Spleen (tissue), 11 donors: Measurements from ENCODE around the gene NT5DC2. TPM values are rescaled to one million over a fixed set of nuclear protein-coding genes. Genes with fewer than 3 reads are reported as not detected.

Source experiments
- DNase-seq: peaks from one replicate; pipeline ENCODE4 v3.0.0-alpha.2; 2020
- H3K27ac ChIP-seq, 8 donors: fragments of 200-600 bp; sonication (generic) in 7 of 8; 1 replicate in 4 of 8; 2 replicates in 4 of 8; pipeline versions ENCODE4 v1.5.0 to v1.8.0; 2016 to 2021; ENCODE audit warnings: inconsistent platforms in 4 of 8, mild to moderate bottlenecking in 4 of 8, moderate library complexity in 1 of 8
- H3K27me3 ChIP-seq, 7 donors: fragments of 200-600 bp; sonication (generic) in 6 of 7; replicated peaks in 1 of 7; 1 replicate in 4 of 7; 2 replicates in 3 of 7; pipeline versions ENCODE4 v1.5.0 to v1.8.0; 2016 to 2021; ENCODE audit warnings: inconsistent platforms in 3 of 7, mild to moderate bottlenecking in 1 of 7
- H3K36me3 ChIP-seq, 6 donors: fragments of 200-600 bp; sonication (generic) in 5 of 6; 1 replicate in 4 of 6; 2 replicates in 2 of 6; pipeline versions ENCODE4 v1.5.0 to v1.8.0; 2016 to 2021; ENCODE audit warnings: inconsistent platforms in 2 of 6
- H3K4me1 ChIP-seq, 6 donors: fragments of 200-600 bp; sonication (generic) in 5 of 6; 1 replicate in 3 of 6; 2 replicates in 3 of 6; pipeline versions ENCODE4 v1.5.0 to v1.8.0; 2016 to 2021; ENCODE audit warnings: inconsistent platforms in 3 of 6
- H3K4me3 ChIP-seq, 8 donors: fragments of 200-600 bp; sonication (generic) in 7 of 8; 1 replicate in 4 of 8; 2 replicates in 4 of 8; pipeline versions ENCODE4 v1.5.0 to v1.8.0; 2016 to 2021; ENCODE audit warnings: inconsistent platforms in 4 of 8, mild to moderate bottlenecking in 4 of 8, moderate library complexity in 2 of 8
- H3K9me3 ChIP-seq, 8 donors: fragments of 200-600 bp; sonication (generic) in 7 of 8; 1 replicate in 4 of 8; 2 replicates in 4 of 8; pipeline versions ENCODE4 v1.5.0 to v1.8.0; 2016 to 2021; ENCODE audit warnings: inconsistent platforms in 4 of 8
- CTCF ChIP-seq, 11 experiments: fragments of 200-600 bp in 7 of 11; fragments of 450-650 bp in 4 of 11; sonication (generic) in 4 of 11; IDR thresholded peaks in 8 of 11; conservative IDR thresholded peaks in 3 of 11; 1 replicate in 7 of 11; 2 replicates in 4 of 11; pipeline versions ENCODE4 v1.4.0 to v1.8.0; 2016 to 2021; ENCODE audit warnings: antibody characterized with exemption in 11 of 11, inconsistent platforms in 4 of 11, mild to moderate bottlenecking in 1 of 11
- POLR2A ChIP-seq, 3 donors: fragments of 450-650 bp; IDR thresholded peaks; one replicate each; pipeline ENCODE4 v1.5.1; 2017; ENCODE audit warnings: antibody characterized with exemption in 3 of 3, mild to moderate bottlenecking in 1 of 3
- POLR2AphosphoS5 ChIP-seq, 3 donors: sonication (generic); formaldehyde crosslinking; IDR thresholded peaks; one replicate each; pipeline ENCODE4 v1.5.1; 2017; ENCODE audit warnings: antibody characterized with exemption in 3 of 3
- WGBS, 5 donors: extraction: QIAGEN DNeasy Blood & Tissue Kit in 3 of 5; methylation state at CpG; one replicate each; pipeline versions ENCODE4 v1.1.5 to v1.1.7; 2013 to 2018; 5-methylcytosine and 5-hydroxymethylcytosine counted together
- intact Hi-C: fragments of 100-400 bp; cut with DNase I; formaldehyde crosslinking; loops from one replicate; pipeline ENCODE4 v1.15.0; 2023; ENCODE audit warnings: low total_unique reads
- polyA plus RNA-seq, 3 donors: library from polyadenylated mRNA; stranded (reverse); fragments of 200-250 nt; gene quantifications; one replicate each; pipeline ENCODE4 v1.2.1, GENCODE V29; 2013
- total RNA-seq, 7 donors: library from RNA; depleted of rRNA in 3 of 7; stranded (reverse); fragments of >200 nt in 3 of 7; fragmentation: NEBNext Ultra II Directional in 4 of 7; extraction: Animal tissue kit (Norgen Biotek cat#: 25700) in 4 of 7; gene quantifications; one replicate each; pipeline versions ENCODE4 v1.1.0 to v1.2.1, GENCODE V29; 2016 to 2021
- donor health status: healthy with polysubstance abuse.
- donor health status: DM: no; HTN: no; CAD: no; lungs with moderate emphysema.
- donor health status: DM: no; HTN: no; CAD: no.
- donor health status: Bipolar disorder and iron deficiency.
- donor health status: healthy.
- donor health status: DM: no; HTN: no; CAD: no.
- donor health status: DM: yes; HTN: yes; CAD: no.

The NT5DC2 gene
- total and polyA plus RNA-seq, 10 donors, result 7.8 to 26.0 (median 11.3) TPM

GRCh38 chr3:52494886-52495495 is 38.7 kb downstream of the NT5DC2 start, which contains the start of gene STAB1:
Gene STAB1, plus strand, starts transcription at chr3:52495338. Its CDS starts 76 bp downstream, at chr3:52495414.
- TF ChIP-seq CTCF (IDR thresholded peaks at IDR 0.05 in 8 of 11, conservative IDR thresholded peaks at IDR 0.05 in 3 of 11) (no peak), POLR2A (IDR thresholded peaks at IDR 0.05) (no peak), POLR2AphosphoS5 (IDR thresholded peaks at IDR 0.05) (peak; percentile 84 to 91 (median 89))
- no peaks in the 10 kb centered on the region for H3K9me3 ChIP-seq
- H3K4me3 ChIP-seq, result peak within 1 kb of the TSS; percentile 37 to 73 (median 54)
- 19 to 36% (median 23%) methylated on average over 13 to 25 of the region's 25 CpGs for WGBS, 5 donors
- peaks cover 0 to 11% (median 0%) of the 10 kb centered on the region in 7 donors for H3K27me3 ChIP-seq
- DNase-seq, result peak; percentile 88
- H3K27ac ChIP-seq, result peak within 1 kb of the TSS; percentile 5 to 88 (median 84)
- H3K36me3 ChIP-seq, result peaks cover 0 to 50% (median 28%) of the 10 kb centered on the region in 6 donors
- peaks cover 26 to 97% (median 69%) of the 10 kb centered on the region in 6 donors for H3K4me1 ChIP-seq
- intact Hi-C loops, result no loop called here

- Histone ChIP-seq H3K27me3 (peaks cover 0 to 11% (median 0%) of the 10 kb centered on the region in 7 donors), H3K36me3 (peaks cover 0 to 55% (median 33%) of the 10 kb centered on the region in 6 donors), H3K9me3 (no peaks in the 10 kb centered on the region), H3K27ac (peak overlapping the region in 5 of 8 donors; percentile 83 to 88 (median 86)), H3K4me3 (peak overlapping the region in 1 of 8 donors; percentile 73), H3K4me1 (peaks cover 29 to 99% (median 71%) of the 10 kb centered on the region in 6 donors)
- intact Hi-C loops, result no loop called here
- TF ChIP-seq POLR2A (IDR thresholded peaks at IDR 0.05) (no peak), POLR2AphosphoS5 (IDR thresholded peaks at IDR 0.05) (no peak), CTCF (IDR thresholded peaks at IDR 0.05 in 8 of 11, conservative IDR thresholded peaks at IDR 0.05 in 3 of 11) (no peak)
- WGBS, 5 donors, result 77 to 86% (median 81%) methylated on average over 7 of the region's 7 CpGs
- no peak for DNase-seq
Measured at GRCh38 chr3:52494445-52494844, 39.2 kb downstream of the NT5DC2 start.

GRCh38 chr3:52493232-52494017 is 40.2 kb downstream of the NT5DC2 start:
- H3K36me3 ChIP-seq, result peaks cover 0 to 60% (median 43%) of the 10 kb centered on the region in 6 donors
- H3K9me3 ChIP-seq, result no peaks in the 10 kb centered on the region
- peaks cover 20 to 99% (median 61%) of the 10 kb centered on the region in 6 donors for H3K4me1 ChIP-seq
- H3K27ac ChIP-seq, result peak overlapping the region in 1 of 8 donors; percentile 88
- no peak for DNase-seq
- no peak overlapping the region for H3K4me3 ChIP-seq
- TF ChIP-seq POLR2AphosphoS5 (IDR thresholded peaks at IDR 0.05) (no peak), POLR2A (IDR thresholded peaks at IDR 0.05) (no peak), CTCF (IDR thresholded peaks at IDR 0.05 in 8 of 11, conservative IDR thresholded peaks at IDR 0.05 in 3 of 11) (no peak)
- intact Hi-C loops, result no loop called here
- WGBS, 5 donors, result 93 to 98% (median 95%) methylated on average over 3 to 7 of the region's 7 CpGs
- H3K27me3 ChIP-seq, result peaks cover 0 to 11% (median 0%) of the 10 kb centered on the region in 7 donors
